K562 (cell line): ENCODE data around the gene SFSWAP. TPM values are rescaled to one million over a fixed set of nuclear protein-coding genes. Genes with fewer than 3 reads are reported as not detected.

ENCODE experiments used
- ATAC-seq: fragments of 200-7000 bp; cut with Tn5 transposase; 3 replicates; pipeline ENCODE4 v1.9.1; 2020; ENCODE audit warnings: moderate library complexity
- BruUV-seq: library from RNA; stranded (reverse); fragments of 400-500 nt; replicated peaks from 2 replicates; lab custom pipeline; 2021; lab: Mats Ljungman, UMichigan
- CTCF ChIA-PET: fragments of 300-600 bp; formaldehyde crosslinking; extraction: SDS; loops from one replicate; lab custom pipeline; 2021; ENCODE audit warnings: low intra/inter-chr PET ratio; lab: Yijun Ruan, JAX
- POLR2A ChIA-PET: fragments of 300-600, 350-650 bp; sonication (Branson Sonifier 250); formaldehyde crosslinking; extraction: SDS; loops from one replicate; lab custom pipeline; 2021; ENCODE audit warnings: antibody characterized with exemption, inconsistent platforms; lab: Yijun Ruan, JAX
- DNase-seq, 4 experiments: peaks; one replicate each; pipeline versions ENCODE4 v3.0.0 to v3.0.0-alpha.2; 2011 to 2018; ENCODE audit warnings: low spot score in 3 of 4, mixed read lengths in 3 of 4; ENCODE audit errors: extremely low read depth in 1 of 4
- FAIRE-seq: peaks from 2 replicates; lab custom pipeline; 2011; peaks lifted over from hg19 to GRCh38; lab: Jason Lieb, UNC
- H2AFZ ChIP-seq: 2 replicates; pipeline ENCODE4 v1.6.0; 2011; ENCODE audit warnings: low read depth, low read length, control low read depth, inconsistent platforms
- H3K27ac ChIP-seq: fragments of 200-600 bp; 3 replicates; pipeline ENCODE4 v1.8.0; 2011; ENCODE audit warnings: low read depth, mild to moderate bottlenecking, control low read depth, inconsistent platforms, low read length, moderate library complexity, mixed read lengths; ENCODE audit errors: extremely low read depth
- H3K27me3 ChIP-seq, 2 experiments: fragments of 300-600 bp in 1 of 2; 2 replicates in 1 of 2; 3 replicates in 1 of 2; pipeline versions ENCODE4 v1.6.0 to v1.8.0; 2011; ENCODE audit warnings: inconsistent platforms in 2 of 2, low read length in 2 of 2, mild to moderate bottlenecking in 1 of 2, mixed read lengths in 1 of 2, moderate library complexity in 1 of 2; ENCODE audit not compliant: control insufficient read depth in 2 of 2, insufficient read depth in 2 of 2
- H3K36me3 ChIP-seq: fragments of 300-600 bp; 3 replicates; pipeline ENCODE4 v1.8.0; 2011; ENCODE audit warnings: mild to moderate bottlenecking, low read length, inconsistent platforms; ENCODE audit not compliant: control insufficient read depth, insufficient read depth
- H3K4me1 ChIP-seq, 2 experiments: fragments of 200-600 bp in 1 of 2; replicated peaks in 1 of 2; 2 replicates in 1 of 2; 3 replicates in 1 of 2; pipeline versions ENCODE4 v1.5.1 to v1.8.0; 2011; ENCODE audit warnings: inconsistent platforms in 2 of 2, low read length in 2 of 2, mild to moderate bottlenecking in 1 of 2, mixed read lengths in 1 of 2, moderate library complexity in 1 of 2; ENCODE audit not compliant: control insufficient read depth in 2 of 2, insufficient read depth in 2 of 2
- H3K4me2 ChIP-seq: 2 replicates; pipeline ENCODE4 v1.6.1; 2011; ENCODE audit warnings: low read length, control low read depth, inconsistent platforms, mixed read lengths; ENCODE audit not compliant: insufficient read depth
- H3K4me3 ChIP-seq: fragments of 200-600 bp; sonication (generic), shearing (Covaris generic); 2 replicates; pipeline ENCODE4 v1.5.1; 2016; ENCODE audit warnings: control low read depth, inconsistent platforms
- H3K79me2 ChIP-seq: fragments of 200-600 bp; 3 replicates; pipeline ENCODE4 v1.8.0; 2011; ENCODE audit warnings: low read length, inconsistent platforms; ENCODE audit not compliant: control insufficient read depth, insufficient read depth
- H3K9ac ChIP-seq, 2 experiments: 2 replicates each; pipeline versions ENCODE4 v1.6.0 to v1.6.1; 2011; ENCODE audit warnings: low read depth in 2 of 2, low read length in 2 of 2, control low read depth in 1 of 2, inconsistent platforms in 1 of 2, mild to moderate bottlenecking in 1 of 2, mixed read lengths in 1 of 2; ENCODE audit not compliant: insufficient read depth in 1 of 2
- H3K9me1 ChIP-seq: one replicate; pipeline ENCODE4 v1.6.0; 2011; ENCODE audit warnings: inconsistent platforms, mild to moderate bottlenecking, low read length, moderate library complexity; ENCODE audit not compliant: control insufficient read depth, insufficient read depth
- H3K9me3 ChIP-seq: replicated peaks from 2 replicates; pipeline ENCODE4 v1.5.1; 2011; ENCODE audit warnings: low read depth, low read length, inconsistent platforms; ENCODE audit not compliant: control insufficient read depth, insufficient read depth
- H4K20me1 ChIP-seq: replicated peaks from 2 replicates; pipeline ENCODE4 v1.6.1; 2011; ENCODE audit warnings: low read length, inconsistent platforms, mixed read lengths; ENCODE audit not compliant: control insufficient read depth, insufficient read depth
- MECOM ChIP-seq: fragments of 250-450 bp; sonication (Bioruptor Pico); IDR thresholded peaks from 2 replicates; pipeline ENCODE4 v1.8.0; 2022; ENCODE audit warnings: inconsistent platforms
- POLR2G ChIP-seq: fragments of 200-400 bp; formaldehyde crosslinking; IDR thresholded peaks from 2 replicates; pipeline ENCODE4 v1.6.1; 2017; ENCODE audit warnings: low read depth, mild to moderate bottlenecking, antibody characterized with exemption, low read length, moderate library complexity
- ZBTB33 ChIP-seq: sonication (generic); formaldehyde crosslinking; IDR thresholded peaks from 2 replicates; pipeline ENCODE4 v1.8.1; 2023; ENCODE audit warnings: mild to moderate bottlenecking, missing genetic modification reagents
- ZNF175 ChIP-seq: fragments of 200-800 bp; sonication (Bioruptor generic); IDR thresholded peaks from 2 replicates; pipeline ENCODE4 v1.6.1; 2016; ENCODE audit warnings: low read depth, mild to moderate bottlenecking, missing genetic modification characterization, missing compliant biosample characterization
- WGBS: fragments of 100-300 bp; shearing (Covaris generic); methylation state at CpG from one replicate; pipeline ENCODE4 v1.1.6; 2016; ENCODE audit warnings: low coverage, mixed read lengths; ENCODE audit not compliant: insufficient coverage; ENCODE audit errors: missing lambda C conversion rate; 5-methylcytosine and 5-hydroxymethylcytosine counted together
- in situ Hi-C: fragments of 300-500 bp; cut with MboI; formaldehyde crosslinking; loops from 4 replicates; pipeline ENCODE4 v1.15.0; 2018; ENCODE audit warnings: inconsistent platforms, mixed read lengths
- intact Hi-C: fragments of 100-400 bp; cut with micrococcal nuclease; formaldehyde crosslinking; loops from 2 replicates; pipeline ENCODE4 v1.14.2; 2022
- polyA plus RNA-seq, 8 experiments: library from polyadenylated mRNA; depleted of rRNA in 4 of 8; stranded (reverse) in 5 of 8; unstranded in 3 of 8; fragments of >200 nt; fragmentation: Nextera tagmentation in 2 of 8; fragmentation: Illumina TruSeq in 1 of 8; extraction: Ambion mirVana in 2 of 8; extraction: Trizol in 1 of 8; gene quantifications; 2 replicates each; pipeline versions ENCODE4 v1.2.1 to v1.2.3, GENCODE V29; 2011 to 2014; ENCODE audit warnings: inconsistent platforms in 1 of 8, missing spikeins in 1 of 8
- total RNA-seq, 7 experiments: library from RNA; depleted of rRNA in 6 of 7; stranded (reverse); fragments of >200 nt in 6 of 7; fragmentation: Illumina TruSeq in 2 of 7; extraction: Trizol in 2 of 7; gene quantifications; 2 replicates each; pipeline versions ENCODE4 v1.2.1 to v1.2.3, GENCODE V29; 2011 to 2021; ENCODE audit warnings: low replicate concordance in 1 of 7

SFSWAP gene
- total and polyA plus RNA-seq, 9 of the 15 experiments (the other 6 are each of a cell fraction or from before 2014, with no cell fraction given), result 2.4 to 60.4 (median 32.6) TPM

- Histone ChIP-seq H3K4me3 (no peak overlapping the region), H3K9ac (no peak overlapping the region), H3K4me2 (no peak overlapping the region), H3K79me2 (no peaks in the 10 kb centered on the region), H3K4me1 (peaks cover 3 to 7% of the 10 kb centered on the region in 2 experiments; a peak in 4 of 5 replicates), H3K27ac (no peak overlapping the region), H3K36me3 (peaks cover 65% of the 10 kb centered on the region), H2AFZ (no peak overlapping the region), H3K9me1 (peaks cover 4% of the 10 kb centered on the region), H4K20me1 (no peaks in the 10 kb centered on the region), H3K27me3 (no peaks in the 10 kb centered on the region), H3K9me3 (no peaks in the 10 kb centered on the region)
- in situ Hi-C loops (no loop called here), intact Hi-C loops (no loop called here)
- TF ChIP-seq POLR2G, result peak; percentile 32; the same call in 1 of the 2 replicates
- no peak for TF ChIP-seq ZNF175 (CRISPR knock-in tag)
- no peak for TF ChIP-seq MECOM (CRISPR knock-in tag)
- TF ChIP-seq ZBTB33, result peak; percentile 37; the same call in 1 of the 2 replicates
- CTCF ChIA-PET, result no interaction called here
- FAIRE-seq, result no peak
- no peak for DNase-seq
- POLR2A ChIA-PET, result no interaction called here
- 95% methylated on average over 29 of the region's 29 CpGs for WGBS
- BruUV-seq, result no TSS peak
- ATAC-seq, result no peak
Observed at GRCh38 chr12:131799828-131800593, 89.1 kb downstream of the SFSWAP start.
